Spinal cord (tissue), 10 donors: Measurements from ENCODE around the gene NPNT. TPM values are rescaled to one million over a fixed set of nuclear protein-coding genes. Genes with fewer than 3 reads are reported as not detected.

Source experiments
- DNase-seq, 6 donors: peaks; one replicate each; pipeline versions ENCODE4 v3.0.0 to v3.0.0-alpha.2; 2013 to 2015; ENCODE audit warnings: low spot score in 6 of 6, low read depth in 4 of 6
- H3K27ac ChIP-seq: one replicate; pipeline ENCODE4 v1.5.1; 2013; ENCODE audit warnings: low read depth, low read length, control low read depth
- H3K27me3 ChIP-seq: one replicate; pipeline ENCODE4 v1.6.1; 2013; ENCODE audit warnings: low read length; ENCODE audit not compliant: control insufficient read depth, insufficient read depth
- H3K36me3 ChIP-seq: one replicate; pipeline ENCODE4 v1.6.1; 2013; ENCODE audit warnings: low read length; ENCODE audit not compliant: control insufficient read depth, insufficient read depth
- H3K4me1 ChIP-seq: one replicate; pipeline ENCODE4 v1.6.1; 2013; ENCODE audit warnings: low read length; ENCODE audit not compliant: control insufficient read depth, insufficient read depth
- H3K4me3 ChIP-seq: one replicate; pipeline ENCODE4 v1.5.1; 2013; ENCODE audit warnings: low read depth, low read length, control low read depth
- H3K9me3 ChIP-seq: one replicate; pipeline ENCODE4 v1.6.1; 2013; ENCODE audit warnings: low read length; ENCODE audit not compliant: control insufficient read depth, insufficient read depth
- WGBS: methylation state at CpG from one replicate; pipeline ENCODE4 v1.1.5; 2013; ENCODE audit warnings: missing lambda C conversion rate; ENCODE audit not compliant: insufficient coverage; 5-methylcytosine and 5-hydroxymethylcytosine counted together
- polyA plus RNA-seq, 2 donors: library from polyadenylated mRNA; unstranded; fragments of 120-200 nt; gene quantifications; one replicate each; pipeline ENCODE4 v1.2.1, GENCODE V29; 2013; ENCODE audit not compliant: insufficient read length in 2 of 2
- total RNA-seq, 2 donors: library from RNA; depleted of rRNA in 1 of 2; stranded (reverse); fragments of 120-200 nt in 1 of 2; fragments of >200 nt in 1 of 2; gene quantifications; one replicate each; pipeline versions ENCODE4 v1.2.3 to v1.2.4, GENCODE V29; 2013 to 2014
- donor health status: healthy.

Gene NPNT
- total and polyA plus RNA-seq, 4 donors: 9.6 to 95.3 (median 23.0) TPM

DNA sequence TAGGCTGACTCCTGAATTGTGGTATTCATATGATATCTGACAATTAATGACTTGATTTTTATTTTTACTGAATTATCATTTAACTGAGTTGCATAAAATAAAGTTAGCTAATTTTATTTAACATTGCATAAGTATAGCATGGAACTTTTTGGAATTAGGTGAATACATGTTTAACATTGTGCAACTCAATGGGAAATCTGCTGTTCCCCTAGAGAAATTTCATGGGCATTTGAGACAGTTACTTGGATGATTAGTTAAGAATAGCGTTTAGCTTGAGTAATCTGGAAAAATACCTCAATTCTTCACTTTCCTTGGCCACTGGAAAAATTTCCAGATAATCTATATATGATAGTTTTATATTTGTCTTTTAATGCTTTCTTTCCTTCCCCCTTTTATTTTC is 42.5 kb downstream of the NPNT start:
- Histone ChIP-seq H3K4me3 (no peak overlapping the region), H3K4me1 (no peaks in the 10 kb centered on the region), H3K36me3 (no peaks in the 10 kb centered on the region), H3K27ac (no peak overlapping the region), H3K9me3 (no peaks in the 10 kb centered on the region), H3K27me3 (no peaks in the 10 kb centered on the region)
- no peak for DNase-seq
- WGBS: no CpG with 5 or more reads among the region's 1 CpG

DNA sequence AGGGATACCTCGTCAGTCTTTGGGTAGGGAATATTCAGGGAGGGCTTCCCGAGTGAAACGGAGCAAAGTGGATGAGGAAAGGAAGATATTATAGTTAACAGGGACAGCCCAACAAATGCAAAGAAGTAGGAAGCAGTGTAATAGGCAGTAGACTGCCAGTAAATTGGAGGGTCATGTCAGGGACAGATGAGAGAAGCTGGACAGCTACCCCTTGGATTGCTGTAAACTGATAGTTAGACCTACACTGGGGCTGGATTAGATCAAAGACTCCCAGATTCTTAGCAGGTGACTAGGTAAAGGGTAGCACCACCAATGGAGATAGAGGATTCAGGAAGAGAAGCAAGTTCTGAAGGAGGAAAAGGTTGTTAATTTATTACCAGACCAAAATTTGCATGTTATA is 48.0 kb downstream of the NPNT start:
- DNase-seq: no peak
- H3K4me1 ChIP-seq: no peaks in the 10 kb centered on the region
- peaks cover 2% of the 10 kb centered on the region for H3K9me3 ChIP-seq
- no peak overlapping the region for H3K4me3 ChIP-seq
- no peaks in the 10 kb centered on the region for H3K27me3 ChIP-seq
- no peak overlapping the region for H3K27ac ChIP-seq
- 87% methylated on average over 3 of the region's 3 CpGs for WGBS
- no peaks in the 10 kb centered on the region for H3K36me3 ChIP-seq

DNA sequence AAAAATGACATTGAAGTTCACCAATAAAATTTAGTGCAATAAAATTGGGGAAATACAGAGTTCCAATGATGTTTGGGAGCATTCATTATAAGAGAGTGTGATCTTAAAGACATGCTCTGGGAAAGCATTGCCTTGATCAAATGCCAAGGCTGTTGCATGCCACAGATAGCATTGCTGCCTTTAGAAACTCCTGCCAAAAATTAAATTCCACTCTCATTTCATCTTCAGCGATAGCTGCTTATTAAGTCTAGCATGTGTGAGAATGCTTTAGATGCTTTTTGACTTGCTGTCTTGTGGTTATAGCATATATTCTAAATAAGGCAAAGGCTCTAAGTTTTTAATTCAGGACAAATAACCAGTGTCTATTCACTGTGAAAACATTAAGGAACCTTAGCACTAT is 49.3 kb downstream of the NPNT start:
- peaks cover 2% of the 10 kb centered on the region for H3K9me3 ChIP-seq
- no peaks in the 10 kb centered on the region for H3K36me3 ChIP-seq
- H3K27me3 ChIP-seq: no peaks in the 10 kb centered on the region
- no peak overlapping the region for H3K4me3 ChIP-seq
- DNase-seq: peak in 2 of 6 donors; percentile 8 to 43
- H3K27ac ChIP-seq: no peak overlapping the region
- WGBS: no CpG with 5 or more reads among the region's 1 CpG
- no peaks in the 10 kb centered on the region for H3K4me1 ChIP-seq

GRCh38 chr4:105946771-105947170 is 51.5 kb downstream of the NPNT start:
- no peak for DNase-seq
- H3K4me1 ChIP-seq: no peaks in the 10 kb centered on the region
- H3K4me3 ChIP-seq: no peak overlapping the region
- no peaks in the 10 kb centered on the region for H3K36me3 ChIP-seq
- 100% methylated on average over 2 of the region's 3 CpGs for WGBS
- H3K27me3 ChIP-seq: no peaks in the 10 kb centered on the region
- H3K9me3 ChIP-seq: peaks cover 2% of the 10 kb centered on the region
- H3K27ac ChIP-seq: no peak overlapping the region

- Histone ChIP-seq H3K27me3 (no peaks in the 10 kb centered on the region), H3K36me3 (no peaks in the 10 kb centered on the region), H3K9me3 (peaks cover 2% of the 10 kb centered on the region), H3K4me3 (no peak overlapping the region), H3K4me1 (no peaks in the 10 kb centered on the region), H3K27ac (no peak overlapping the region)
- 100% methylated on average over 1 of the region's 5 CpGs for WGBS
- DNase-seq: no peak
Observed at GRCh38 chr4:105950701-105951100, 55.4 kb downstream of the NPNT start.

DNA sequence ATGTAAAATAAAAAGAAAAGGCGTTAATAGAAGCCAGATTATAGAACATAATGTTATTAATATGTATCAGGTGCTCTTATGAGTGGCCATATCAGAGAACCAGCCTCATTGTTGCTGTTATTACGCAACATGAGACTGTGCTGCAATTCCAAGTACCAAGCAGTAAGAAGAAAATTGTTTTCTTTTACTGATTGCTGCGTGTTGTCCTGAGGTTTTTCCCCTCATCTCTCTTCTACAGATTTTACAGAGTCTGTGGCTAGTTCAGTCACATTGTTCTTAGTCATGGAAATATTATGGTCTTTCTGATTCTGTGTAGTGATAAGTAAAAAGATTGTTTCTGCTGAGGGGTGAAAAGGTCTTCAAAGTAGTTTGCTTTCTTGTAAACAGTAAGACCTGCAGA is 55.9 kb downstream of the NPNT start:
- Histone ChIP-seq H3K4me3 (no peak overlapping the region), H3K27me3 (no peaks in the 10 kb centered on the region), H3K27ac (no peak overlapping the region), H3K9me3 (peaks cover under 1% of the 10 kb centered on the region), H3K36me3 (no peaks in the 10 kb centered on the region), H3K4me1 (no peaks in the 10 kb centered on the region)
- DNase-seq: no peak
- no CpG with 5 or more reads among the region's 3 CpGs for WGBS

GRCh38 chr4:105952591-105952990 is 57.3 kb downstream of the NPNT start:
- H3K4me1 ChIP-seq: no peaks in the 10 kb centered on the region
- H3K4me3 ChIP-seq: no peak overlapping the region
- no peak for DNase-seq

GRCh38 chr4:105956569-105956968 is 61.3 kb downstream of the NPNT start:
- Histone ChIP-seq H3K9me3 (no peaks in the 10 kb centered on the region), H3K27me3 (no peaks in the 10 kb centered on the region), H3K27ac (peak overlapping the region; percentile 45), H3K4me1 (no peaks in the 10 kb centered on the region), H3K4me3 (no peak overlapping the region), H3K36me3 (no peaks in the 10 kb centered on the region)
- DNase-seq: no peak
- no CpG with 5 or more reads among the region's 4 CpGs for WGBS

More at GRCh38 chr4:105952591-105952990, 57.3 kb downstream of the NPNT start:
- Histone ChIP-seq H3K36me3 (no peaks in the 10 kb centered on the region), H3K27ac (no peak overlapping the region), H3K27me3 (no peaks in the 10 kb centered on the region), H3K9me3 (no peaks in the 10 kb centered on the region)
- WGBS: 63% methylated on average over 1 of the region's 3 CpGs

DNA sequence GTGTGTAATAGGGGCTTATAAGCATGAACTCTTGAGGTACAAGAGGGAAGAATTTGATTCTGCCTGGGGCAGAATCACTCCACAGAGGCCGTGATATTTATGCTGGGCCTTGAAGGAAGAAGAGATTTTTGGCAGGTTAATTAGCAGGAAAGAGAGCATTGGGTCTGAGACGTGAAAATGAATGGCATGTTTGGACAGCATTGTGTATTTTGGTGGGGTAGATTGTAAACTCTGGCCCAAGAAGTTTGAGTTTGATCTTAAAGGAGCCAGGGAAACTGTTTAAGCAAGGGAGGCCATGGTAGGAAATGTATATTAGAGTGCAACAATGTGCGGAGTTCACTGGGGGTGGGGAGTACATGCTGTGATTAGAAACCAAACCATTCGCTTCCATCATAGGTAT is 62.4 kb downstream of the NPNT start:
- H3K27ac ChIP-seq: no peak overlapping the region
- 76% methylated on average over 2 of the region's 4 CpGs for WGBS

DNA sequence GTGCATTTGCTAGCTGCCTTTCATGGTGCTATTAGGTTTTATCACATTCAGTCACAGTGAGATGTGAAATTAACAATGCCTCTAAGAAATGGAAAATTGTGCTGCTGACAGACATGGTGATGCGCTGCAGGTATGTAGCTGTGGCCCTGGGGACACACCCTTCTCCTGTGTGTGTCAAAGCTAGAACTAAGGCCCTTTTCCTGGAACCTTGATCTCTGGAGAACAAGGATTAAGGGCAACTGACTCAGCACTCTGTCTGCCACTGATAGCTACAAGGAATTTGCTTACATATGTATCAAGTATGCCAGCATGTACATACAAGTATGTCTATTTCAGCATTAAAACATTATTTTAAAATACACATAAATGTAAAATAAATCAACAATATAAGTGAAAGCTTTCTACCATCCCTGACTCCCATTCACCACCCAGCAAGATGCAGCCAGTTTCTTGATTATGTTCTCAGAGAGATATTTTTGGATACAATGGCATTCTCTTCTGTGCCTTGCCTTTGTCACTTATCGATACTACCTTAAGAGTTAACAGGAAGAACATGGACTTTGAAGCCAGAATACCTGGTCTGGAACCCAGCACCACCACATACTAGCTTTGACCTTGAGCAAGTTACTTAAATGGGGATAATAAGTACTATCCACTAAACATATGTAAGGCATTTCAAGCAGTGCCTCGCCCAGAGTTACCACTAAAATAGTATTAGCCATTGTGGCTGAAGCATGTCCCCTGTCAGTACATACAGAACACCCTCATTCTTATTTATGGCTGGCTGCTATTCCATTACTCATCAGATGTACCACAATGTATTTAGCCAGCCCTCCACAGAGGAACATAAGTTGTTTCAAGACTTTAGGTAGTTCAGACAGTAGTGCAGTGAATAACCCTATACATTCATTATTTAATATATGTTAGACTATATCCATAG is 68.5 kb downstream of the NPNT start:
- Histone ChIP-seq H3K27me3 (no peaks in the 10 kb centered on the region), H3K4me3 (no peak overlapping the region), H3K4me1 (no peaks in the 10 kb centered on the region), H3K9me3 (no peaks in the 10 kb centered on the region), H3K27ac (no peak overlapping the region), H3K36me3 (no peaks in the 10 kb centered on the region)
- DNase-seq: no peak
- 100% methylated on average over 2 of the region's 3 CpGs for WGBS

More for the DNA sequence above, 62.4 kb downstream of the NPNT start:
- no peaks in the 10 kb centered on the region for H3K36me3 ChIP-seq
- H3K9me3 ChIP-seq: no peaks in the 10 kb centered on the region
- H3K4me3 ChIP-seq: no peak overlapping the region
- no peaks in the 10 kb centered on the region for H3K27me3 ChIP-seq
- no peak for DNase-seq
- no peaks in the 10 kb centered on the region for H3K4me1 ChIP-seq
